Nephron (organoid): ENCODE results near the gene SOCS3.
A peak's percentile ranks its signal among the peaks of the same experiment; 100 is the strongest.

Source experiments
- H3K27ac Mint-ChIP-seq, 3 experiments: 2 replicates each; pipeline ENCODE4 v1.8.0; 2020; ENCODE audit warnings: mixed read lengths in 3 of 3, mild to moderate bottlenecking in 2 of 3, moderate library complexity in 1 of 3
- H3K27me3 Mint-ChIP-seq: 2 replicates; pipeline ENCODE4 v1.8.0; 2021; ENCODE audit warnings: low read depth, mild to moderate bottlenecking, moderate library complexity, mixed read lengths
- H3K36me3 Mint-ChIP-seq: 2 replicates; pipeline ENCODE4 v1.8.0; 2020; ENCODE audit warnings: low read depth, mixed read lengths
- H3K4me1 Mint-ChIP-seq: 2 replicates; pipeline ENCODE4 v1.8.0; 2020; ENCODE audit warnings: mixed read lengths
- H3K4me3 Mint-ChIP-seq, 3 experiments: 2 replicates each; pipeline ENCODE4 v1.8.0; 2020; ENCODE audit warnings: mild to moderate bottlenecking in 3 of 3, mixed read lengths in 3 of 3, moderate library complexity in 2 of 3
- H3K9me3 Mint-ChIP-seq: 2 replicates; pipeline ENCODE4 v1.8.0; 2020; ENCODE audit warnings: mixed read lengths
- TF ChIP-seq, protein P1 (sequence below), 3 experiments: fragments of 200-600 bp; sonication (generic); IDR thresholded peaks; one replicate each; pipeline ENCODE4 v1.5.0; 2021; ENCODE audit warnings: antibody characterized with exemption in 3 of 3; ENCODE audit not compliant: unreplicated experiment in 3 of 3

SOCS3 gene

DNA sequence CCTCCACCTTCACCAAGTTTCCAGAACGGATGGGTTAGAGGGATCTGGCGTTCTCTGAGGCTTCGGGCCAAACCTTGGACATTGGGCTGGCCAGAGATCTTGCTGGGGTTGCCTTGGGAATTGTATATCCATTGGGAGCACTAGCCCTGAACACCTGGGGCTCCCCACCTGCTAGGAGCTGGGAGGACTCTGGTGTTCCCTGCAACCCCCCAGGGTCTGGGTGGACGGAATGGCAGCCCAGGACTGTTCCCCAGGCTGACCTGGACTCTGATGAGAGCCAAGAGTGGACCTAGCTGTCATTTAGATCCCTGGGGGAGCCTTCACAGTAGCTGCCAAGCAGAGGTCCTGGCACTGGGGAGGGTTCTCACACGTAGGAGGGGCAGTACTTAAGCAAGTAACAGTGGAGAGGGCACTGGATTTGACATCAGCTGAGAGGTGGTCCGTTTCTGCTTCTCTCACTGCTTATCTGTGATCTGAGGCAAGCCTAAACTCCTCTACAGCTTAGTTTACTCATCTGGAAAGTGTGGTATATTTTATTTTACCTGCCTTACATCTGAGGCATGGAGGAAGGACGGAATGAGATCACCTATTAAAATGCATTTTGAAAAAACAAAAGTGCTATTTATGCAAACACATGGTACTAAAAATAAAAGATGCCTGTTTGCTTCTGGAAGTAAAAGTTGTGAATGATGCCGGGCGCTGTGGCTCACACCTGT, 11.7 kb downstream of the SOCS3 start:
- Mint-ChIP-seq H3K27ac (peak overlapping the region in 1 of 3 experiments; percentile 83), H3K4me1 (peaks cover 51% of the 10 kb centered on the region), H3K9me3 (no peaks in the 10 kb centered on the region), H3K4me3 (no peak overlapping the region), H3K36me3 (no peaks in the 10 kb centered on the region), H3K27me3 (peaks cover 9% of the 10 kb centered on the region)
- TF ChIP-seq, protein P1, sequence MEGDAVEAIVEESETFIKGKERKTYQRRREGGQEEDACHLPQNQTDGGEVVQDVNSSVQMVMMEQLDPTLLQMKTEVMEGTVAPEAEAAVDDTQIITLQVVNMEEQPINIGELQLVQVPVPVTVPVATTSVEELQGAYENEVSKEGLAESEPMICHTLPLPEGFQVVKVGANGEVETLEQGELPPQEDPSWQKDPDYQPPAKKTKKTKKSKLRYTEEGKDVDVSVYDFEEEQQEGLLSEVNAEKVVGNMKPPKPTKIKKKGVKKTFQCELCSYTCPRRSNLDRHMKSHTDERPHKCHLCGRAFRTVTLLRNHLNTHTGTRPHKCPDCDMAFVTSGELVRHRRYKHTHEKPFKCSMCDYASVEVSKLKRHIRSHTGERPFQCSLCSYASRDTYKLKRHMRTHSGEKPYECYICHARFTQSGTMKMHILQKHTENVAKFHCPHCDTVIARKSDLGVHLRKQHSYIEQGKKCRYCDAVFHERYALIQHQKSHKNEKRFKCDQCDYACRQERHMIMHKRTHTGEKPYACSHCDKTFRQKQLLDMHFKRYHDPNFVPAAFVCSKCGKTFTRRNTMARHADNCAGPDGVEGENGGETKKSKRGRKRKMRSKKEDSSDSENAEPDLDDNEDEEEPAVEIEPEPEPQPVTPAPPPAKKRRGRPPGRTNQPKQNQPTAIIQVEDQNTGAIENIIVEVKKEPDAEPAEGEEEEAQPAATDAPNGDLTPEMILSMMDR (IDR thresholded peaks at IDR 0.05; ENCODE audit: unreplicated experiment in 3 of 3): no peak

DNA sequence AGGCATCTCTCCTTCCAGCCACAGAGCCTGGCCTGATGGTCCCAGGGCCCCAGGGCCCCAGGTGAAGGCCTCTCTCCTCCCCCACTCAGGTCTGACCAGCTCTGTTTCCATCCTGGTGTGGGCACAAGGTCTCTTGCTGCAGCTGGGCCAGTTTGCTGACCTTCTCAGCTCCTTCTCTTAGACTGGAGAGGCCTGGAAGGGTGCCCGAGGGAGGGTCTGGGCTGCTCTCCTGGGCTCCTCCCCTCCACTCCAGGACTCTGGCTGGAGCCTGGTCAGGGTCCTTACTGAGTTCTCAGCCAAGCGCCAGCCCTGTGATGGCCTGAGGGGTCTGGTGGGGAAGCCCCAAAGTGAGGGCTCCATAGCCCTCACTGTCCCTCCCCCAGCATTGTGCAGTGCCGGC, 12.4 kb downstream of the SOCS3 start:
- TF ChIP-seq, protein P1 (IDR thresholded peaks at IDR 0.05; ENCODE audit: unreplicated experiment in 3 of 3): no peak
- Mint-ChIP-seq H3K27me3 (peaks cover 9% of the 10 kb centered on the region), H3K9me3 (no peaks in the 10 kb centered on the region), H3K36me3 (no peaks in the 10 kb centered on the region), H3K4me1 (peaks cover 55% of the 10 kb centered on the region), H3K4me3 (no peak overlapping the region), H3K27ac (no peak overlapping the region)

GRCh38 chr17:78346605-78347250, 13.1 kb downstream of the SOCS3 start:
- H3K27ac Mint-ChIP-seq: peak overlapping the region in 1 of 3 experiments; percentile 43
- peaks cover 49% of the 10 kb centered on the region for H3K4me1 Mint-ChIP-seq
- H3K4me3 Mint-ChIP-seq: no peak overlapping the region
- TF ChIP-seq, protein P1 (IDR thresholded peaks at IDR 0.05; ENCODE audit: unreplicated experiment in 3 of 3): no peak
- H3K36me3 Mint-ChIP-seq: no peaks in the 10 kb centered on the region
- H3K9me3 Mint-ChIP-seq: no peaks in the 10 kb centered on the region
- peaks cover 8% of the 10 kb centered on the region for H3K27me3 Mint-ChIP-seq

DNA sequence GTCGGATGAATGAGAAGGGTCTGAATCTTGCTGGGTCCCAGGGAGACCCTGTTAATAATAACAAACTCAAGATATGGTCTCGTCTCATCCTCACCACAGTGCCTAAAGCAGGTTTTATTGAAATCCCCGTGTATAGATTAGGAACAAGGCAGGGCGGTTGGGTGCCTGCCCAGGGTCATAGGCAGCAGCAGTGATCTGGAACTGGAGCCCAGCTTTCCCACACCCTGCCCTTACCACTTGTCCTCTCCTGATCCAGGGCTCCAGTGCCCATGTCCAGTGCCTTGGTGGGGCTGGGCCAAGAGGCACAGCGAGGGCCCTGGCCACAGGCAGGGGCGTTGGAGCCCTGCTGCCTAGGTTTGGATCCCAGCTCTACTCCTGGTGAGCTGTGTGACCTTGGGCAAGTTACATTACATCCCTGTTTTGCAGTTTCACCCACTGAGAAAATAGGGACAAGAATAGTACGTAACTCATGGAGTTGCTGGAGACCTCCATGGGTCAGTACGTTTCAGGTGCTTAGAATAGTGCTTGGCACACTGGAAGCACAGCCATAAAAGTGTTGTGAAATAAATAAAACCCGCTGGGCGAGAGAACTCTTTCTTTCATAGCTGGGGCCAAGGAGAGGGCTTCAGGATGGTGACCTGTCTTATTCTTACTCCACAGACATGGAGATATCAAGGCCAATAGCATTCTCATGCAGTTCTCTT, 13.9 kb downstream of the SOCS3 start:
- Mint-ChIP-seq H3K4me1 (peaks cover 43% of the 10 kb centered on the region), H3K27ac (peak overlapping the region in 2 of 3 experiments; percentile 15 to 41), H3K9me3 (no peaks in the 10 kb centered on the region), H3K36me3 (no peaks in the 10 kb centered on the region), H3K4me3 (no peak overlapping the region), H3K27me3 (peaks cover 5% of the 10 kb centered on the region)
- TF ChIP-seq, protein P1 (IDR thresholded peaks at IDR 0.05; ENCODE audit: unreplicated experiment in 3 of 3): no peak

DNA sequence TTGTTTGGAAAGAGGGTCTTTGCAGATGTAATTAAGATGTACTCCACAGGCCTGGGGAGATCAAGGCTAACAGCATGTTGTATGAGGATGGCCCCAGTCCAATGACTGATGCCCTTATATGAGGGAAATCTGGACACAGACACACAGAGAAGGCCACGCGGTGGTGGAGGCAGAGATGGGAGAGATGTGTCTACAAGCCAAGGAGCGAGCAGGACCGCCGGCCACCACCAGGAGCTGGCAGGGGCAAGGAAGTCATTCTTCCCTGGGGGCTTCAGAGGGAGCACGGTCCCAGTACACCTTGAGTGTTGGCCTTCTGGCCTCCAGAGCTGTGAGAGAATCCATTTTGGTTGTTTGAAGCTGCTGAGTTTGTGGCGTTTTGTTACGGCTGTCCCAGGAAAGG, 14.7 kb downstream of the SOCS3 start:
- H3K36me3 Mint-ChIP-seq: no peaks in the 10 kb centered on the region
- peak overlapping the region in 2 of 3 experiments; percentile 15 to 41 for H3K27ac Mint-ChIP-seq
- H3K9me3 Mint-ChIP-seq: no peaks in the 10 kb centered on the region
- peaks cover 2% of the 10 kb centered on the region for H3K27me3 Mint-ChIP-seq
- H3K4me3 Mint-ChIP-seq: no peak overlapping the region
- TF ChIP-seq, protein P1 (IDR thresholded peaks at IDR 0.05; ENCODE audit: unreplicated experiment in 3 of 3): no peak
- peaks cover 45% of the 10 kb centered on the region for H3K4me1 Mint-ChIP-seq
